GM19193 (cell line): Measurements from ENCODE around the gene POMP.

Experiments used
- POLR2A ChIP-seq: IDR thresholded peaks from 4 replicates; pipeline ENCODE4 v1.6.1; 2011; ENCODE audit not compliant: insufficient read depth, insufficient read length; ENCODE audit errors: extremely low read depth

POMP gene

GRCh38 chr13:28714651-28715050 is 55.7 kb downstream of the POMP start:
- TF ChIP-seq POLR2A: no peak

DNA sequence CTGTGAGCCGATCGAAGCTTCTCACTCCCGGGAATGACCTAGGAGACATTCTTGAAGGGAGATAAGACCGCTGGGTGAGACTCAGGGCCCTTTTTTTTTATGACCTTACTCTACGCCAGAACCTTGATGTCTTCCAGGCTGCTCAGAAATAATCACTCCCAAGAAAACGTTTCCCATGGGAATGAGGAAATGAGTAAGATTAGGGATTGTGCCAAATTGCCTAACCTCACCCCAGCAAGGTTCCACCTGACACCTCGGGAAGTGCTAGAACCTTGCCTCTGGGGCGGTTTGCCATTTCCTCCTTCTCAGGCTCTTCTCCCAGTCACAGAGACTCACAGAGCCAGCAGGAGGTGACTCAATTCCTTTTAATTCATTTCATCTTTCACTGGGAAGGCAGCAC is 57.6 kb downstream of the POMP start:
- no peak for TF ChIP-seq POLR2A

GRCh38 chr13:28717170-28717569 is 58.2 kb downstream of the POMP start:
- TF ChIP-seq POLR2A: no peak

DNA sequence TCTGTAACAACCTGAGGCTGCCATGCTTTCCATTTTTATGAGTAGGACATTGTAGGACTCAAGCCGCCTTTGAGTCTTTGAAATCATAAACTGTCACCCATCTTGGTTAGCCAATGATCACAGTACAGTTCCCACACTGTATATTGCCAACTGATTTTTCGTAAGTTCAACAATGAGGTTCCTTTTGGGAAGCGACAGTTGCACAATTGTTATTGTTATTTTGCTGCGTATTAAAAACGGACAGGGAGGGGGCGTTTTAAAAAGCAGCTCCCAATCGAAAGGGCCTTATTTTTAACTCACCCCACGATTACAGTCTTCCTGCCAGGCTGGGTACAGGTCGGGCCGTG is 59.2 kb downstream of the POMP start:
- no peak for TF ChIP-seq POLR2A

- TF ChIP-seq POLR2A: peak; percentile 61
These were observed 59.8 kb downstream of the POMP start, which contains the start of gene SLC46A3 for GRCh38 chr13:28718543-28719226. Gene SLC46A3 (minus strand): TSS chr13:28718970. CDS start chr13:28717998, 972 bp downstream.

- TF ChIP-seq POLR2A: no peak
These were observed 60.5 kb downstream of the POMP start for GRCh38 chr13:28719227-28720055.

DNA sequence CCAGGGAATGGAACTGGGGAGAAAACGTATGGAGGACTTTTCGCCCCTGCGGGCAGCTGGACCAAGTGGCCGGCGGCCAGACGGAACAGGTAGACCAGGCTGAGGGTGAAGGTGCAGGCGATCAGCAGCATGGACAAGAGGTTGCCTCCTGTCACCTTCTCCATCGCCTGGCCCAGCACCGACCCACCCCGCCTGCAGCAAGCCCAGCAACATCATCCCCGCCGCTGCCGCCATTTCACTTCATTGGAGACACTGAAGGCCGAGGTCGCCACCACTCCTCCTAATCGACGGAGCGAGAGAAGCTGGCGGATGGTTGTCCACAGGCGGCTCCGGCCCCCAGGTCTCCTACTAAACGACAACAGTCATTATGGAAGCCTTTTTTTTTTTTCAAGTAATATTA is 64.9 kb downstream of the POMP start:
- TF ChIP-seq POLR2A: no peak

DNA sequence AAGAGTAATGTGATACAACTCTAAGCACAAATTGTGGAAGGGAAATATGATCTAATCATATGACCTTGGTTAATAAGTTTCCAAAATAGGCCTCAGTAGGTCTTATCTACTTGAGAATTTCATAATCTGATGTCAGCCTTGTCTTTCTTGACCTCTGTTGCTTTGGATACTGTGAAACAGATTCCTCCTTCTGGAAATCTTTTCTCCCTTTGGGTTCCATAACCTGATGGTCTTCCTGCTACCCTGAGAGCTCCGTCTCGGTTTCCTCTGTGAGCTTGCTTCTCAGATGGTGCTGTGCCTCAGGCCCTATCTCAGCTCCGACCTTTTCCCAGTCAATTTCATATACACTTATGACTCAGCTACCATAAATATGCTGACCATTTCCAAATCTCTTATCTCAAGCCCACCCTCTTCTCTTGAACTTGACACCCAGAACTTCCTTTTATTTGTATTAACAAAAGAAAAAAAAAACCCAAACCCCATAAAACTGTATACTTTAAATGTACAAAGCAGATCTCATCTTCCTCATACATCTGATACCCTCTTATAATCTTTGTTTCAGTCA is 66.2 kb downstream of the POMP start:
- no peak for TF ChIP-seq POLR2A
